ENCODE measurements around the gene NCOA7.
"Not testable (repeated sequence)": the region's sequence is repeated elsewhere in the genome, so short reads cannot be mapped to it uniquely, and the experiment has no call there.

NCOA7 gene

DNA sequence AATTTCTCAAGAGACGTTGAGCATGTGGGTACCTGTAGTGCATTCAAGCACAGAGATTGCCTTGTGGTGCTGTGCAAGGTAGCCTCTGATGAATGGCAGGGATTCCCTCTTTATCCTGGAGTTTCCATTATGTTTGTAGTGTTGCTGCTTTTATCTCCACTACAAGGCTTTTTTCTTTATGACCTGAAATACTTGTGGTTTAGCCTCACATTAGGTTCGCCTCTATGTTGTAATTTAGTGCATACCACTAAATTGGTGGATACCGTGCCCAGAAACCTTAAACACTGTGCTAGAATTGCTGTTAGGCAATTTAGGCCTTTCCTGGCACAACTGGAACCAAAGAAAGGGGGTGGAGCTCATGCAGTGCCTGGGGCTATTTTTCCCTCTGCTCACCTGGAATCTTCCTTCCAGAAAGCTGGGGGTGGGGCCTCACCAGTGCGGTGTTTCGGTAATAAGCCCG, 76.8 kb downstream of the NCOA7 start:
- no peak for DNase-seq (ENCODE audit: low spot score)

GRCh38 chr6:125868252-125868651, 77.5 kb downstream of the NCOA7 start:
- no peak for DNase-seq (ENCODE audit: low spot score)

DNA sequence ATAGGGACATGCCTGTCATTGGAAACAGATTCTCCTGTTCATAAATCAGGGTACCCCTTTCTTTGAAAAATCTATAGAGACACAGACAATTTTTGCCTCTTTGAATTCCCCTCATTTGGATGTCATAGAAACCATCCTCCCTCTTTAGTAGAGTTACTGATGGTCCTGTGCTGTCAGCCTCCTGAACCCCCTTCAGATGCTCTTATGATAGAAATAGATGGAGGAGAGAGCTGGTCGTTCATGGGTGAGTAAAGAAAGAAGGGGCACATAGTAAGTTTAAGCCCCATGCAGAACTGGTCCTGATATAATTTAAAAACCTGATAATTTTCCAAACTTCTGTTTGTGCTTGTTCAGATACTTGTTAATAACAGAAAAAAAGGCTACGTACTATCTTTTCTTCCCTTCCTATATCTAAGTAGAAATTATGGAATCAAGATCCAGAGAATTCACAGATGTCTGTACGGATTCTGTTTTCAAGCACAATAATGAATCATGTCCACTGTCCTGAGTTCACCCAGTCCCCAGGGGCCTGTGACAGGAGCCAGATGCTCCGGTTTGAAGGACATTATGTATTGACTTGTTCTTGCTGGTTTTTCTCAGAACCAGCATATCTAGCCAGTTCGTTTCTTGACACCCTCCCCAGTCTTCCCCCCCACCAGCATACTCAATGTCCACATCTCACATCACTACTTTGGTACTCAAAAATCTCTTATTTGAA, 78.1 kb downstream of the NCOA7 start:
- no peak for DNase-seq (ENCODE audit: low spot score)

GRCh38 chr6:125869427-125869826, 78.7 kb downstream of the NCOA7 start:
- DNase-seq (ENCODE audit: low spot score), result no peak

DNA sequence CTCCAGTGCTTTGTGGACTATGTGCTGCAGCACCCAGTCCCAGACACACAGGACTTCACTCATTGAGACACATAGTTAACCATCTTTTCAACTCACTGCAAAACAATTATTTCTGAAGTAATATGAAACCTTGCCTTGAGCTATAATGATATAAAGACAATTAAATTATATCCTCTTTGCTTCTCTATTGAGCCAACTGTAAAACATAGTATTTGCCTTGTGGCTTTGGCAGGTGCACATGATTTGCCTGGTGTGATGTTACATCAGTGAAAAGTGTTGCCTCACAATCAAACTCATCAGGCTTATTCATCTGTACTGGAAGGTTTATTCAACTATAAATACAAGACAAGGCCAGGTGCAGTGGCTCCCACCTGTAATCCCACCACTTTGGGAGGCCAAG, 80.6 kb downstream of the NCOA7 start:
- no peak for DNase-seq (ENCODE audit: low spot score)

DNA sequence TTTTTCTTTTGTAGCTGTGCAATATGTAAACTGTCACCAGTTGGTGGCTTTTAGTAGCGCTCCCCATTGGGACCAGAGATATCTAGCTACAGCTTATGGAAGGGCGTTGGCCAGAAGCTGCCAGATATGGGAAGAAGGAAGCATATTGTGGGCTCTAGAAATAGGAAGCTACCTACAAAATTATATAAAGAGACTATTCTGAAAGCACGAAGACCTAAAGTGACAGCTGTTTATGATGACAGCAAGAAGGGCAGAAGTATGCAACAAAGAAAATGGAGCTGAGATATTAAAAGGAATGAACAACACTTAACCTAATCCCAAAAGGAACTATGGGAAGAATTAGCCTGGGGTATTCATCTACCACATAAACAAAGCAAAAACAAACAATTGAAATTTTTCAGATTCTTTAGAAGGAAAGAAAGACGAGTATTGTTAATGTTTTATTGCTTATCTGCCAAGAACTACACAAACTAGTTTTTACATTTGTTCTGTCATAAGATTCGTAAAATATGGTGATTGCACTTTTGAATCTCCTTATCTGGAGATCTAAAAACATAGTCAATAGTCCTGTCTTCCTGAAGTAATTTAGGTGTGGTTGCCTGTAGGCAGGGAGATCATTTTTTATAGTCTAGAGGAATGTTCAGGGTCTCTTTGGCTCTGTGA, 81.6 kb downstream of the NCOA7 start:
- peak; percentile 83 for DNase-seq (ENCODE audit: low spot score)

- no peak for DNase-seq (ENCODE audit: low spot score)
Measured at GRCh38 chr6:125882243-125882642, 91.5 kb downstream of the NCOA7 start.

DNA sequence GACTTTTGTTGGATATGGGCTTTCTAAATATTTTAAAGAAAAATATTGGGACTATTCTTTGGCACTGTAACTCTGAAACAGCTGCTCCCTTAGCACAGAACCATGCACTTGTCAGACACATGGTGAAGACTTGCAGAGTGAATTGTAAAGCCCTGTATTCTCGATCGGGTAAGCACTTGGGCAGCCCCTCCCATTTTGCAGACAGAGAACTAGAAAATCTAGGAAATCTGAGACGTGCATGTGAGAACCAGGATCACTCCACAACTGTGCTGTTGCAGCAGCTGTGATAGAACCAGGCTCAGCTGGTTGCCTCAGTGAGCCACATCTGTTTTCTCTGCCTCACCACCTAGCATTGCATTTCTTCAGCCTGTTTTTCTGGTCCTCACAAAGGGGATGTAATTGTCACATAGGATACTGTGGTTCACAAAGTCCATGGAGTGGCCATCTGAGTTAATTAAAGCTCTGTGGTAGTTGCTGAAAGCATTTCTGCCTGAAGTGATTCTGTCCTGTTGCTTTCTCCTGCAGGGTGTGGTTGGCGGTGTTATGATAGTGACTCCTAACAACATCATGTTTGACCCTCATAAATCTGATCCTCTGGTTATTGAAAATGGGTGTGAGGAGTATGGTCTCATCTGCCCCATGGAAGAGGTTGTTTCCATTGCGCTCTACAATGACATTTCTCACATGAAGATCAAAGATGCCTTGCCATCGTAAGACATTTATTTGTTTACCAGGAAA, 94.0 kb downstream of the NCOA7 start:
- DNase-seq (ENCODE audit: low spot score), result no peak

DNA sequence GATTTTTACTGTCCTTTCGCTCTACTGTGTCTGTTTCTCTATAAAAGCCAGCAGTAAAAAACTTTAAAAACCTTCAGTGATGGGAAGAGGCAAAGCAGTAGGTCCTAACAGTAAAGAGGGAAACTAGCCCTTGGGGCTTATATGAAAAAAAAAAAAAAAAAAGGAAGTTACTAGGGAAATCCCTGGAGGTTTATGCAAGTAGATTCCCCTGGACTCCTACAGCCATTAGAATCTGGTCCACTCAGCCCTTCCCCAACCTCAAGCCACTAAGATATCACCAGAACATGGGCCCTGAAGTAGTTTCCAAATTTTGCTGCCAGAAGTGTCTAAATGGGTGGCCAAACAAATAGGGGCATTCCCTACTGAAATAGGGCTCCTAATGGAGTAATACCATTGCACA, 95.3 kb downstream of the NCOA7 start:
- DNase-seq (ENCODE audit: low spot score), result no peak

GRCh38 chr6:125886914-125887313, 96.2 kb downstream of the NCOA7 start:
- no peak for DNase-seq (ENCODE audit: low spot score)

DNA sequence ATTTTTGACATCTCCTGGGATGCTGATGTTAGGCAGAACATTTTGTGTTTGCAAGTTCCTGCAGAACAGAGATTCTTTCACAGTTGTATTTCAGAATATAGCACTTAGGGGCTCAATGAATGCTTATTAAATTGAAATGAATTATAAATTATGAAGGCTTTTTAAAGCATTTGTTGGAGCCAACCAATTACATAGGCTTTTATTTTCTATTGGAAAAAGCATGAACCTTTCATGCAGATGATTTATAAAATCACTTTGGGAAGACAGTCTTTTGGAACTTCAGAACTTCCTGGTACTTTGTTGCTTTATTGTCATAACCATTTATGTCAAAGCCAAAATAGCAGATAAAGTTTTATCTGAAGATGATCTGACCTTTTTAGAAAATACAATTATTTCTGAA, 96.6 kb downstream of the NCOA7 start:
- DNase-seq (ENCODE audit: low spot score), result no peak

- peak; percentile 72 for DNase-seq (ENCODE audit: low spot score)
Measured at GRCh38 chr6:125888989-125889656, 98.4 kb downstream of the NCOA7 start.

GRCh38 chr6:125899726-125900182, 109.0 kb downstream of the NCOA7 start:
- DNase-seq (ENCODE audit: low spot score), result no peak

GRCh38 chr6:125904871-125905270, 114.1 kb downstream of the NCOA7 start:
- no peak for DNase-seq (ENCODE audit: low spot score)

DNA sequence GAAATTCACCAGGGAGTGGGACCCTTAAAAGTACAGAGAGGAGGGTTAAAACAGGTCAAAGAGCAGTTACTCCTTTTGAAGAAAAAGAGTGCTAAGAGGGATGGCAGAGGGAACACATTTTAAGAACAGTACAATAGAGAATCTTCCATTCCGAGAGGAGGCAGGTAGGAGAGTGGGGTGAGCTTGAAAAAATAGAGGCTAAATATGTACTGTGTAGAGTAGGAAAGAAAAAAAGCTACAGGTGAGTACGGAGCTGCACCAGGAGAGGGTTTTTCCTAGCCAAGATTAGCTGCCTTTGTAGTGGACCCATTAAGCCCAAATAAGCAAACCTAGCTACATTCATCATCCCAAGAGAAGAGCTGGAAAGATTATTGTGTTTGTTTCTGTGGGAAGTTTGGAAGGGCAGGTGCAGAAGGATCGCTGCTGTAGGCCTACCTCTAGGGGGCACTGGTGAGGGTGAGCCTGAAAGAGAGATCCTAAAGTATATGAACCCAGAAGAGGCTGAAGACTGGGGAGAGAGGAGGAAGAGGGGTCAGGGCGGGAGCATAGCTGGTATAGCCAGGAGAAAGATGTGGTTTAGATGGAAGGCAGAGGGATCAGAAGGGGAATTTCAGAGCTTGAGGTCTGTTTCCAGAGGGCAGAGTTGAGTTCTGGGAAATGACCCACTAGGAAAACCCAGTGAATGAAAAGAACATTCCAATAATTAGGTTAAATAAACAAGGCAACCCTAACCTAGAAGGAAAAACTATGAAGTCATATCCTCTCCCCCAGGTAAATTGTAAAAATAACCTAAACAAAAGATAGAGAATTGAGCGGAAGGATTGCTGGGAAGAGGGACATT, 115.6 kb downstream of the NCOA7 start:
- DNase-seq (ENCODE audit: low spot score), result peak; percentile 81

- DNase-seq (ENCODE audit: low spot score), result no peak
Measured at GRCh38 chr6:125910527-125910926, 119.8 kb downstream of the NCOA7 start.

- not testable (repeated sequence) for DNase-seq (ENCODE audit: low spot score)
Measured at GRCh38 chr6:125911051-125911451, 120.3 kb downstream of the NCOA7 start.

GRCh38 chr6:125912430-125912829, 121.7 kb downstream of the NCOA7 start:
- DNase-seq (ENCODE audit: low spot score), result not testable (repeated sequence)

- DNase-seq (ENCODE audit: low spot score), result no peak
Measured at GRCh38 chr6:125913145-125913544, 122.4 kb downstream of the NCOA7 start.

- no peak for DNase-seq (ENCODE audit: low spot score)
Measured at GRCh38 chr6:125913864-125914351, 123.1 kb downstream of the NCOA7 start.

DNA sequence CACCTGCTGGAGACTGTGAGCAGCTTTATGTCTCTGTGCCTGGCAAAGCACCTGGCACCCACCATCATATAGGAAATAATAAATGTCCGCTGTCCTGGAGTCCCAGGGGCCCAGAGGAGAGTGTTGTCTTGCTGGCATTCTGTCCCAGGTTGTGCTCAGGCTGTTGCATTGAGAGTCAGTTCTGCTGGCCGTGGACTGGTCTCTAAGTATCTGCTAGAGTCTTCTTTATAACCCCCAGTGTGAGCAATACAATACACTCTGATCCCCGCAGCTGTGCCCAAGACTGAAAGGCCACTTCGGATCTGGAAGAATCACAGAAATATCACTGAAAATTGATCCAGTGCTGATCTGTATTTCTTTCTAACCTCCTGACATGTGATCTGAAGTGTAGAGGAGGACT, 127.5 kb downstream of the NCOA7 start:
- no peak for DNase-seq (ENCODE audit: low spot score)

Data from hematopoietic multipotent progenitor cell treated with erythropoietin and hydrocortisone succinate and interleukin-3 and kit ligand, for 15 days (in vitro differentiated cells).